ENCODE results near the gene MMP17. TPM values are rescaled to one million over a fixed set of nuclear protein-coding genes. Genes with fewer than 3 reads are reported as not detected.
"Not testable (repeated sequence)": the region's sequence is repeated elsewhere in the genome, so short reads cannot be mapped to it uniquely, and the experiment has no call there.

The MMP17 gene
- polyA plus RNA-seq, 3 donors, result 0.81 to 2.5 (median 1.2) TPM

DNA sequence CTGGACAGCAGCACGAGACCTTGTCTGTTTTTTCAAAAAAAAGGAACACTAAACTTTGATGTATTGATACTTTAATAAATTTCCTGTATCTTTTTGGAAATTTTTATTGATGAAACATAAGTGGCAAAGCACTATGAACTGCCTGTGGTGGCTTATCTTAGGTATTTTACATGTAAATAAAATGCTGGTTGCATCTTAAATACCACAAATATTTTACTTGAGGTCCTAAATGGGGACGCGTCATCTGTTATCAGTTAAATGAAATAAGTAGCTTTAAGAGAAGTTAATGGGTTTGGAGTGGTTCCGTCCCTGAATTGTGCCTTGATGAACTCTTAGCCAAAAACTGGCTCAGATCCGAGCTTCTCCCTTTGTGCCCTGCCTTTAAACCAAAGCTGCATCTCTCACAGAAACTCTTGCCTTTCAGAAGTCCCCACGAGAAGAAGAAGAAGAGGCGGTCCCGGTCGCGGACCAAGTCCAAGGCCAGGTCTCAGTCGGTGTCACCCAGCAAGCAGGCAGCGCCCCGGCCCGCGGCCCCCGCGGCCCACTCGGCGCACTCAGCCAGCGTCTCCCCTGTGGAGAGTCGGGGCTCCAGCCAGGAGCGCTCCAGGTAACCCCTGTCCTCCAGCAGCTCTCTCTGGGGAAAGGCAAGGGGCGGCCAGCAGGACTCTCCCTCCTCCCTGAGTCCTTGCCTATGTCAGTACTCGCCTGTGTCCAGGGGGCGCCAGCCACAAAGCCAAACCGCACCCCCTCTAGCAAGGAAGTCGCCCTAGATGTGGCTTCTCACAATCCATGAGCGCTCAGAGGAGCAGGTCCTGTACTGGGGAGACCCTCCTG lies 31.2 kb upstream of the MMP17 start:
- DNase-seq (ENCODE audit: extremely low read depth in 1 of 11, low read depth in 9 of 11, low spot score in 4 of 11), result no peak

DNA sequence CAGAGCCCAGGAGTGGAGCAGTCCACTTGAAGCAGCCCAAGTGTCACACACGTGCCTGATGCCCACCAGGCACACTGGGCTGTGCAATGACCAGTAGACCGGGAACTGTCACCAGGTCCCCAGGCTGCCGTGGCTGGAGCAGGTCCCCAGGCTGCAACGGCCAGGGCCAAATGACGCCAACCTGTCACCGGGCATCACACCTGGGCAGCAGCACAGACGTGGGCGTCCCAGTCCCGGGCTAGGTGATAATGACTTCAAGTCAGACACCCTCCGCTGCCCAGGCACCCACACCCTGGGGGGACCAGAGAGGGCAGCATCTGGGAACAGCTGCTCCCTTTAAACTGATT lies 30.6 kb upstream of the MMP17 start:
- no peak for DNase-seq (ENCODE audit: extremely low read depth in 1 of 11, low read depth in 9 of 11, low spot score in 4 of 11)

- no peak for DNase-seq (ENCODE audit: extremely low read depth in 1 of 11, low read depth in 9 of 11, low spot score in 4 of 11)
Measured at GRCh38 chr12:131799195-131799594, 29.0 kb upstream of the MMP17 start.

DNA sequence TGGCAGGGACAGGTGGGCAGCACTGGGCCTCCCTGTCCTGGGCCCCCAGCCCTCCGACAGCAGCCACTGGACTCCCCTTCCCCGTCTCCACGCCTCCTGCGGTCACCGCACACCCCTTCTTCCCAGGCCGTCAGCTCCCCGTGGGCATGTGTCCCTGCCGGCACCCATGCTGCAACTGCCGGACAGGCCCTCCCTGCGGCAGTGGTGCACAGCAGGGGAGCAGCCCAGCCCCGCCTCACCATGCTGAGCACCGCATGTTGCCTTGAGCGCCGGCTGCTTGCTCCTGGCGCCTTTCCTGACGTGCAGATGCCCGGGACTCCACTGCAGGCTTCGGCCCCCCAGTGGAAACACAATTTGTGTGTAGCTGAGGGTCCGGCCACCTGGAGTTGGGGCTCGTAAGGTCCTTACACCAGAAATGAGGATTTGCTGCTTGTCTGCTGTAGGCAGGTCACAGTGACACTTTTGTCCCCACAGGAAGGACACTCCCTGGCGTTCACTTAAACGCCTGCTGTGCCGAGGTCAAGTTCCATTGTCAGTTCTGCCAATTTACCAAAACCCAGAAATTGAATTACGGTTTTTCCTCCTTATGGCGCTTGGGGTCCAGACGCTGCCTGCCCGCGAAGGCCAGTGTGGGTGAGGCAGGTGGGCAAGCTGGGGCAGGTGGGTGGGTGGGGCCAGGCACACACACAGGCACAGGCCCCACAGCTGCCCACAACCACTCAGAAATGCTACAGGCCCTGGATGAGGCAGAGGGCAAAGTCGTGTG lies 28.2 kb upstream of the MMP17 start:
- no peak for DNase-seq (ENCODE audit: extremely low read depth in 1 of 11, low read depth in 9 of 11, low spot score in 4 of 11)

DNA sequence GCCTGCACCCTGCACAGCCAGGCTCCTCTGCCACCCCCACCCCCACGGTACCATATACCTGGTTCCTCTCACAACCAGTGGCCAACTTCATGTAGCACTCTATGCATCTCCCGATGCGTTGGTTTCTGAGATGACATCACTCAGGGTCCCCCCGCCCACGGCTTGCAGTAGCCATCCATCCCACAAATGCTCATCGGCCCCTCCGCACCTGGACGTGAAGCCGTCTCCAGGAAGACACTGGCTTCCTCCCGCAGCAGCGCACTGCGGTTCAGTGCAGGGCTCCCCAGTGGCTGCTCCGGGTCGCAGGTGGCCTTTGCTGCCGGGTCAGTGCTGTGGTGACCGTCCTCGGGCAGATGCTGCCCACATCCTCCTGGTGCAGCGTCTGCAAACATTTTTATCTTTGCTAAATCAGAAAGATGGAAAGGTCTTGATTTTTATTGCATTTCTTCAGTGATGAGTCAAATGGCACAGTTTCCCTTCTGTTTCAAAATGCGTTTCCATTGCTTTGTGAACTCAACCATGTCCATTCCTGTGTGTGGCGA lies 27.5 kb upstream of the MMP17 start:
- DNase-seq (ENCODE audit: extremely low read depth in 1 of 11, low read depth in 9 of 11, low spot score in 4 of 11), result no peak

DNA sequence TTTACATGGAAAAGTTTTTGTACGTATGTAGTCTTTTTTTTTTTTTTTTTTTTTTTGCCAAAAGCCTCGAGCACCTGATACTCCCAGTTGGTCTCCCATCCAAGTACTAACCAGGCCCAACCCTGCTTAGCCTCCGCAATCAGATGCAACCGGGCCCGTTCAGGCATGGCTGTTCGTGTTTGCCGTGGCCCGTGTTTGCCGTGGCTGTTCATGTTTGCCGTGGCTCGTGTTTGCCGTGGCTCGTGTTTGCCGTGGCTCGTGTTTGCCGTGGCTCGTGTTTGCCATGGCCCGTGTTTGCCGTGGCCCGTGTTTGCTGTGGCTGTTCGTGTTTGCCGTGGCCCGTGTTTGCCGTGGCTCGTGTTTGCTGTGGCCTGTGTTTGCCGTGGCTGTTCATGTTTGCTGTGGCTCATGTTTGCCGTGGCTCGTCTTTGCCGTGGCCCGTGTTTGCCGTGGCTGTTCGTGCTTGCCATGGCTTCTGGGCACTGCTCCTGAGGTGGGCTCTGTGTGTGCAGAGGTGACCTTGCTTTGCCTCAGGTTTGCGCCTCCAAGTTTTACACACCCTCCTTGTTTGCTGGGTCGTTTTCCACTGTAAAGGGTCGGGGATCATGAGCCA lies 26.8 kb upstream of the MMP17 start:
- DNase-seq (ENCODE audit: extremely low read depth in 1 of 11, low read depth in 9 of 11, low spot score in 4 of 11), result no peak

DNA sequence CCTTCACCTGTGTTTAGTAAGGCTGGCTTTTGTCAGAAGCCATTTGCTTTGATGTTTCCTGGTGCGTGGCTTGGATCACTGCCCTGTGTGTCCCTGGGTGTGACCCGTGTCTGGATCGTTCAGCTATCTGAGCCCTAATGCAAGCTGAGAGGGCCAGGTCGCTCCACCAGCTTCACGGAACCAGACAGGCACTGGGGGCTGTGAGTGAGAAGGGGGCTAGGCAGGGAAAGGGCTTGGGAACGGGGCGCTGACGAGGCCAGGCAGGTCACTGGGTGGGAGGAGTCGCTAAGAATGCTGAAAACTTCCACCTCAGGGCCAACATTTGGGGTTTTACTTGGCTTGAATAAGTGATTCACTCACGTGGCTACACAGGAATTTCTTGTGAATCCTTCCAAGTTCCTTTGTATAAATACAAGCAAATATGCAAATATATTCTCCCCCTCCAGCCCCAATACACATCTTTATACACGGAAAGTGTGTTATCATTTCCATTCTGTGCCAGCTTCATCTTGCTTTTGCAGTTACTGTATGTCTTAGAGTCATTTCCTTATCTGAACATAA lies 24.2 kb upstream of the MMP17 start:
- no peak for DNase-seq (ENCODE audit: extremely low read depth in 1 of 11, low read depth in 9 of 11, low spot score in 4 of 11)

DNA sequence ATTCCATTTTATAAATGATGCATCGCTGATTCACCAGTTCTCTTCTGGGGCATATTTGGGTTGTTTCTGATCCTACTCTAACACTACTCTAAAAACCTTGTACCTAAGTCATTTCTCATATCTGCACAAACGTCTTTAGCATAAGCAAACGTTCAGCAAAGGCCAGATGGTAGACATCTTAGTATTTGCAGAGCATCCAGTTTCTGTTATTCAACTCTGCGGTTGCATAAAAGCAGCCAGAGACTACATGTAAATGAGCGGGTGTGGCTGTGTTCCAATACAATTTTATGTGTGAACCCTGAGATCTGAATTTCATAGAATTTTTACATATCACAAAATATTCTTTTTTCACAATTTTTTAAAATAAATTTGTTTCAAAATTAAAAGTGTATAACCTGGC lies 22.8 kb upstream of the MMP17 start:
- DNase-seq (ENCODE audit: extremely low read depth in 1 of 11, low read depth in 9 of 11, low spot score in 4 of 11), result no peak

- DNase-seq (ENCODE audit: extremely low read depth in 1 of 11, low read depth in 9 of 11, low spot score in 4 of 11), result no peak
Measured at GRCh38 chr12:131806674-131807073, 21.5 kb upstream of the MMP17 start.

GRCh38 chr12:131808744-131809371 lies 19.3 kb upstream of the MMP17 start:
- DNase-seq (ENCODE audit: extremely low read depth in 1 of 11, low read depth in 9 of 11, low spot score in 4 of 11), result no peak

GRCh38 chr12:131809476-131810254 lies 18.5 kb upstream of the MMP17 start:
- not testable (repeated sequence) for DNase-seq (ENCODE audit: extremely low read depth in 1 of 11, low read depth in 9 of 11, low spot score in 4 of 11)

- no peak for DNase-seq (ENCODE audit: extremely low read depth in 1 of 11, low read depth in 9 of 11, low spot score in 4 of 11)
Measured at GRCh38 chr12:131810726-131811125, 17.5 kb upstream of the MMP17 start.

DNA sequence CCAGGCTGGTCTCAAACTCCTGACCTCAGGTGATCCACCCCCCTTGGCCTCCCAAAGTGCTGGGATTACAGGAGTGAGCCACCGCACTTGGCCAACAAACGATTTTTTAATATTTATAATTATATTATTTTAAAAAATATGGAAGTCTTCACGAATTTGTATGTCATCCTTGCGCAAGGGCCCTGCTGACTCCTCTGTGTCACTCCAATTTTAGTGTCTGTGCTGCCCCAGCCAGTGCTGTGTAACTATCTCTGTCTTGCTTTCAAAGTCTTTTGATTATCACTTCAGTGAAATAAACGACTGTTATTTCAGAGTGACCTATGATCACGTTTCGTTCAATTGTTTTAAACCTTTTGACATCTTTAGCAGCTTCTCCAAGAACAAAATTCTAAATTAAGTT lies 13.1 kb upstream of the MMP17 start:
- no peak for DNase-seq (ENCODE audit: extremely low read depth in 1 of 11, low read depth in 9 of 11, low spot score in 4 of 11)

DNA sequence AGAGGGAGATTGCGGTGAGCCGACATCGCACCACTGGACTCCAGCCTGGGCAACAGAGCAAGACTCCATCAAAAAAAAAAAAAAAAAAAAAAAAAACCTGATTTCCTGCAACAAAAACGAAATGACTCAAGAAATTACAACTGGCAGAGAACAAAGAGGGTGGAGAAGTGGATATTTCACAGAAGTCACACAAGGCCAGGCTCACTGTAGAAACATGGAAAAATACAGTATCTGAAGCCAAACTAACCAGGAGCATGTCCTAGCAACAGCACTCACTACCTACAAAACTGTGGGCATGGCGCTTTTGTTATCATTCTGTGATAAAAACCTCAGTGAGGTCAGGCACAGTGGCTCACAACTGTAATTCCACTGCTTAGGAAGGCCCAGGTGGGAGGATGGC lies 11.7 kb upstream of the MMP17 start:
- DNase-seq (ENCODE audit: extremely low read depth in 1 of 11, low read depth in 9 of 11, low spot score in 4 of 11), result no peak

DNA sequence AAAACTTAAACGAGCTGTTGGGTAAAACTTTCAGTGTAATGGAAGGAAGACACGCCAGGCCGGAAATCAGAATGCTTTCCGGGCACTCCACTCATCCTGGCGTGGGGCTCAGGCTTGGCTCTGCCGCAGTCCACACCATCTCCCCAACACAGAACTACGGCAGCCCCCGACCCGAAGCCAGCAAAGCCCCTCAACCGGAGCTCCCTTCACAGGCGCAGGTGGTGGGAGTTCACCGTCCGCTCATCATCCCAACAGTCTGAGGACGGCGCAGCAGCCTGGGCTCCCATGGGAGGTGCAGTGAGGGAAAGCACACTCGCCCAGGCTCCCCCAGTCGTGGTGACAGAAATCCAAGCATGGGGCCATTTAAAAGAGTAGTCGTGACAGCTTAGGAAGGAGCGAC lies 11.0 kb upstream of the MMP17 start:
- no peak for DNase-seq (ENCODE audit: extremely low read depth in 1 of 11, low read depth in 9 of 11, low spot score in 4 of 11)

GRCh38 chr12:131818821-131819585 lies 9.2 kb upstream of the MMP17 start:
- DNase-seq (ENCODE audit: extremely low read depth in 1 of 11, low read depth in 9 of 11, low spot score in 4 of 11), result no peak

GRCh38 chr12:131824450-131824849 lies 3.7 kb upstream of the MMP17 start:
- no peak for DNase-seq (ENCODE audit: extremely low read depth in 1 of 11, low read depth in 9 of 11, low spot score in 4 of 11)
